K562 (cell line): ENCODE data around the gene CNTD1. TPM values are rescaled to one million over a fixed set of nuclear protein-coding genes. Genes with fewer than 3 reads are reported as not detected.

Experiments
- ADNP ChIP-seq: fragments of 200-800 bp; sonication (Bioruptor generic); IDR thresholded peaks from 2 replicates; pipeline ENCODE4 v1.6.1; 2016; ENCODE audit warnings: missing genetic modification characterization, missing compliant biosample characterization
- BMI1 ChIP-seq: fragments of 150-350 bp; IDR thresholded peaks from 2 replicates; pipeline ENCODE4 v1.6.1; 2014; ENCODE audit warnings: low read length
- CBFB ChIP-seq: sonication (generic); formaldehyde crosslinking; IDR thresholded peaks from 2 replicates; pipeline ENCODE4 v1.4.0; 2020; ENCODE audit warnings: mild to moderate bottlenecking, missing genetic modification reagents
- CREB5 ChIP-seq: fragments of 250-450 bp; sonication (Bioruptor Pico); IDR thresholded peaks from 2 replicates; pipeline ENCODE4 v1.5.0; 2020; ENCODE audit warnings: mild to moderate bottlenecking
- DNMT1 ChIP-seq: fragments of 450-650 bp; IDR thresholded peaks from 2 replicates; pipeline ENCODE4 v1.6.1; 2016; ENCODE audit warnings: antibody characterized with exemption, mild to moderate bottlenecking
- EP300 ChIP-seq: IDR thresholded peaks from 2 replicates; pipeline ENCODE4 v1.6.1; 2012; ENCODE audit warnings: low read length, improper control_type of control experiment
- ETV1 ChIP-seq: fragments of 450-650 bp; conservative IDR thresholded peaks from 2 replicates; pipeline ENCODE4 v1.6.1; 2016; ENCODE audit warnings: missing genetic modification characterization, control low read depth, low read depth, missing compliant biosample characterization
- HLTF ChIP-seq: fragments of 450-650 bp; IDR thresholded peaks from 2 replicates; pipeline ENCODE4 v1.6.1; 2016
- MTF1 ChIP-seq: fragments of 250-450 bp; sonication (Bioruptor Pico); IDR thresholded peaks from 2 replicates; pipeline ENCODE4 v1.9.0; 2021; ENCODE audit warnings: moderate library complexity, mild to moderate bottlenecking, inconsistent platforms, borderline replicate concordance
- PCBP1 ChIP-seq: fragments of 200-400 bp; formaldehyde crosslinking; IDR thresholded peaks from 2 replicates; pipeline ENCODE4 v1.6.1; 2018; ENCODE audit warnings: mild to moderate bottlenecking, low read depth, low read length; ENCODE audit not compliant: poor library complexity, severe bottlenecking
- PHF8 ChIP-seq: fragments of 200-600 bp; sonication (generic); IDR thresholded peaks from 2 replicates; pipeline ENCODE4 v1.6.1; 2012; ENCODE audit warnings: mixed run types, mild to moderate bottlenecking, inconsistent platforms, low read length, moderate library complexity, borderline replicate concordance
- PML ChIP-seq: IDR thresholded peaks from 2 replicates; pipeline ENCODE4 v1.6.1; 2012; ENCODE audit warnings: low read length, inconsistent platforms
- POLR2H ChIP-seq: IDR thresholded peaks from 2 replicates; pipeline ENCODE4 v1.6.1; 2016; ENCODE audit warnings: missing genetic modification characterization, low read depth, mild to moderate bottlenecking, control low read depth, missing compliant biosample characterization, moderate library complexity
- PURB ChIP-seq: sonication (generic); formaldehyde crosslinking; IDR thresholded peaks from 2 replicates; pipeline ENCODE4 v1.9.0; 2021; ENCODE audit warnings: low read depth, mild to moderate bottlenecking, missing genetic modification reagents
- RBM22 ChIP-seq: fragments of 200-400 bp; formaldehyde crosslinking; IDR thresholded peaks from 2 replicates; pipeline ENCODE4 v1.6.1; 2018; ENCODE audit warnings: low read length, low read depth; ENCODE audit not compliant: poor library complexity, severe bottlenecking
- RFX1 ChIP-seq: fragments of 450-650 bp; IDR thresholded peaks from 2 replicates; pipeline ENCODE4 v1.6.1; 2016; ENCODE audit warnings: mild to moderate bottlenecking, moderate library complexity
- SLC30A9 ChIP-seq: fragments of 250-450 bp; sonication (Bioruptor Pico); IDR thresholded peaks from 2 replicates; pipeline ENCODE4 v1.8.0; 2022; ENCODE audit warnings: mild to moderate bottlenecking, moderate library complexity
- THRAP3 ChIP-seq: fragments of 450-650 bp; IDR thresholded peaks from 2 replicates; pipeline ENCODE4 v1.6.1; 2016; ENCODE audit warnings: mild to moderate bottlenecking, inconsistent platforms, borderline replicate concordance
- ZFP36 ChIP-seq: fragments of 150-350 bp; IDR thresholded peaks from 2 replicates; pipeline ENCODE4 v1.6.1; 2018; ENCODE audit warnings: low read length, low read depth; ENCODE audit not compliant: partially characterized antibody
- ZNF134 ChIP-seq: fragments of 250-450 bp; sonication (Bioruptor Pico); conservative IDR thresholded peaks from 2 replicates; pipeline ENCODE4 v1.4.0; 2020
- ZNF143 ChIP-seq: sonication (generic); formaldehyde crosslinking; IDR thresholded peaks from 2 replicates; pipeline ENCODE4 v1.9.0; 2022; ENCODE audit warnings: mild to moderate bottlenecking, missing genetic modification reagents
- ZNF431 ChIP-seq: sonication (generic); formaldehyde crosslinking; IDR thresholded peaks from 2 replicates; pipeline ENCODE4 v1.8.0; 2022; ENCODE audit warnings: mild to moderate bottlenecking, missing genetic modification reagents
- ZNF668 ChIP-seq: fragments of 250-450 bp; sonication (Bioruptor Pico); IDR thresholded peaks from 2 replicates; pipeline ENCODE4 v1.8.0; 2022; ENCODE audit warnings: mild to moderate bottlenecking, inconsistent platforms
- ZSCAN29 ChIP-seq: fragments of 450-650 bp; IDR thresholded peaks from 2 replicates; pipeline ENCODE4 v1.6.1; 2017
- polyA plus RNA-seq, 8 experiments: library from polyadenylated mRNA; depleted of rRNA in 4 of 8; stranded (reverse) in 5 of 8; unstranded in 3 of 8; fragments of >200 nt; fragmentation: Nextera tagmentation in 2 of 8; fragmentation: Illumina TruSeq in 1 of 8; extraction: Ambion mirVana in 2 of 8; extraction: Trizol in 1 of 8; gene quantifications; 2 replicates each; pipeline versions ENCODE4 v1.2.1 to v1.2.3, GENCODE V29; 2011 to 2014; ENCODE audit warnings: inconsistent platforms in 1 of 8, missing spikeins in 1 of 8
- total RNA-seq, 7 experiments: library from RNA; depleted of rRNA in 6 of 7; stranded (reverse); fragments of >200 nt in 6 of 7; fragmentation: Illumina TruSeq in 2 of 7; extraction: Trizol in 2 of 7; gene quantifications; 2 replicates each; pipeline versions ENCODE4 v1.2.1 to v1.2.3, GENCODE V29; 2011 to 2021; ENCODE audit warnings: low replicate concordance in 1 of 7
- TF ChIP-seq, protein P1 (sequence below): fragments of 250-450 bp; sonication (Bioruptor Pico); IDR thresholded peaks from 2 replicates; pipeline ENCODE4 v1.6.1; 2021; ENCODE audit warnings: mild to moderate bottlenecking
- TF ChIP-seq, protein P2 (sequence below): fragments of 250-450 bp; sonication (Bioruptor Pico); IDR thresholded peaks from 2 replicates; pipeline ENCODE4 v1.5.1; 2021; ENCODE audit warnings: mild to moderate bottlenecking

CNTD1 gene
- total and polyA plus RNA-seq, 9 of the 15 experiments (the other 6 are each of a cell fraction or from before 2014, with no cell fraction given): 0.12 to 0.86 (median 0.41) TPM; not detected in 1

GRCh38 chr17:42832934-42833766 is 34.5 kb downstream of the CNTD1 start, which contains the start of gene PSME3 (continued):
- TF ChIP-seq, protein P1, sequence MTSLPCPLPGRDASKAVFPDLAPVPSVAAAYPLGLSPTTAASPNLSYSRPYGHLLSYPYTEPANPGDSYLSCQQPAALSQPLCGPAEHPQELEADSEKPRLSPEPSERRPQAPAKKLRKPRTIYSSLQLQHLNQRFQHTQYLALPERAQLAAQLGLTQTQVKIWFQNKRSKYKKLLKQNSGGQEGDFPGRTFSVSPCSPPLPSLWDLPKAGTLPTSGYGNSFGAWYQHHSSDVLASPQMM (CRISPR knock-in tag): no peak
- TF ChIP-seq PURB (CRISPR knock-in tag): no peak
- no peak for TF ChIP-seq ZNF143 (CRISPR knock-in tag)
- TF ChIP-seq ETV1 (tag): peak; percentile 52; the same call in 1 of the 2 replicates
- no peak for TF ChIP-seq MTF1
- TF ChIP-seq DNMT1: no peak
- TF ChIP-seq ADNP (tag): no peak
- TF ChIP-seq HLTF: peak; percentile 92; the same call in 1 of the 2 replicates
- TF ChIP-seq PML: peak; percentile 52; the same call in 1 of the 2 replicates
- TF ChIP-seq ZNF431 (CRISPR knock-in tag): no peak
- peak; percentile 50 for TF ChIP-seq PCBP1
- TF ChIP-seq, protein P2, sequence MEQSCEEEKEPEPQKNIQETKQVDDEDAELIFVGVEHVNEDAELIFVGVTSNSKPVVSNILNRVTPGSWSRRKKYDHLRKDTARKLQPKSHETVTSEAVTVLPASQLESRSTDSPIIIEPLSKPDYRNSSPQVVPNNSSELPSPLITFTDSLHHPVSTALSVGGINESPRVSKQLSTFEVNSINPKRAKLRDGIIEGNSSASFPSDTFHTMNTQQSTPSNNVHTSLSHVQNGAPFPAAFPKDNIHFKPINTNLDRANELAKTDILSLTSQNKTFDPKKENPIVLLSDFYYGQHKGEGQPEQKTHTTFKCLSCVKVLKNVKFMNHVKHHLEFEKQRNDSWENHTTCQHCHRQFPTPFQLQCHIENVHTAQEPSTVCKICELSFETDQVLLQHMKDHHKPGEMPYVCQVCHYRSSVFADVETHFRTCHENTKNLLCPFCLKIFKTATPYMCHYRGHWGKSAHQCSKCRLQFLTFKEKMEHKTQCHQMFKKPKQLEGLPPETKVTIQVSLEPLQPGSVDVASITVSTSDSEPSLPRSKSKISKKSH (CRISPR knock-in tag): no peak
- TF ChIP-seq POLR2H: peak; percentile 73
- no peak for TF ChIP-seq ZFP36
- no peak for TF ChIP-seq SLC30A9
- TF ChIP-seq CREB5: 0 out of 2 replicates have a peak, but pooled peaks have one; percentile 14
- peak; percentile 21 for TF ChIP-seq RBM22
- TF ChIP-seq PHF8: peak; percentile 94
- 0 out of 2 replicates have a peak, but pooled peaks have one; percentile 76 for TF ChIP-seq CBFB
- peak; percentile 16; the same call in 1 of the 2 replicates for TF ChIP-seq EP300
- no peak for TF ChIP-seq ZNF134 (CRISPR knock-in tag)
- TF ChIP-seq RFX1: no peak
- TF ChIP-seq ZNF668 (CRISPR knock-in tag): no peak
- TF ChIP-seq BMI1: no peak
- TF ChIP-seq THRAP3: no peak
- TF ChIP-seq ZSCAN29: no peak
